GM21381 (cell line): ENCODE measurements around the gene AP1AR.
"Not testable (repeated sequence)": the region's sequence is repeated elsewhere in the genome, so short reads cannot be mapped to it uniquely, and the experiment has no call there.

Source experiments
- ATAC-seq: cut with Tn5 transposase; IDR thresholded peaks from one replicate; pipeline ENCODE4 v1.9.1; 2021; ENCODE audit warnings: mild to moderate bottlenecking, moderate library complexity; ENCODE audit not compliant: unreplicated experiment

AP1AR gene

GRCh38 chr4:112309263-112309791 is 77.7 kb downstream of the AP1AR start:
- ATAC-seq: not testable (repeated sequence)

DNA sequence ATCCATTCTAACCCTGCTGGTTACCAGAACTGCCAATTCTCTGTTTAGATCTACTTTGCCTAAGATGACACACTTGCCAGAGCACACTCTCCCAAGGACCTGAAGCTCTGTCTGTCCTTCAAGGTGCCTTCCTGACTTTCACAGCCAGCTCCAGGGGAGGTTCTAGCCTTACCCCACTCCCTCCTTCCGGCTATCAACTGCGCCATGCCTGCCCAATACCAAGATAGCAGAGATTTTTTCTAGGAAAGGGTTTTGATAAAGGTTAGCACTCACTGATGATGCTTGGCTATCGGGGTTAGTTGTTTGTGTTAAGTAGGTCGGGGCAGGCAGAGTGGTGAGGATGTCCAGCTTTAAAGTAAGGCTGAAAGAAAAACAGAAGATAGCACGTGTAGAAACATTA is 79.9 kb downstream of the AP1AR start:
- ATAC-seq: no peak

GRCh38 chr4:112312610-112313239 is 81.1 kb downstream of the AP1AR start:
- ATAC-seq: peak; percentile 98

DNA sequence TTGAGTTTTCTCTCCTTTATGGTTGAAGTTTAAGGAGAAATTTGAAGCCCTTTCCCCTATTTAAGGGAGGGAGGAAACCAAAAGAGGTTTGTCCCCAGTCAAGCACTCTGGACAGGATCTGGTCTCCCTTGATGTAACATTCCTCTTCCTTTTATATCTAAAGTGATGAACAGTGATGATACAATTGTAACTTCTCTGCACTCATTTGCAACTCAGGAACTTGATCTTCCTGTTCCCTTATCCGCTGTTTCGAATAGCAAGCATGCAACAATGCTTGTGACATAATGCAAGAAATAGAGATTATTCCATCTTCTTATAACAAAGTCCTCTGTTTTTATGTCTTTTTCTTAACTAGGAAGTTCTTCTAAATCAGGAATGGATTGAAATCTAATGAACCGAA is 83.9 kb downstream of the AP1AR start:
- ATAC-seq: no peak

DNA sequence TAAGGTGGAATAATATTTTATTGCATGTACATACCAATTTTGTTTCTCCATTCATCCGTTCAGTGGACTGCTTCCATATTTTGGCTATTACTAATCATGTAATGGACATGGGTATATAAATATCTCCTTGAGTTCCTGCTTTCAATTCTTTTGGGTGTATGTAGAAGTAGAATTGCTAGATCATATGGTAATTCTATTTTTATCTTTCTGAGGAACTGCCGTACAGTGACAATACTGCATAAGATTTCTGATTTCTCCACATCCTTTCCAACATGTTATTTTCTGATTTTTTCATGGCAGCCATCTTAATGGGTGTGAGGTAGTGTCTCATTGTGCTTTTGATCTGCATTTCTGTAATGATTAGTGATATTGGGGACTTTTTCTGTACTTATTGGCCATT is 84.8 kb downstream of the AP1AR start:
- no peak for ATAC-seq

DNA sequence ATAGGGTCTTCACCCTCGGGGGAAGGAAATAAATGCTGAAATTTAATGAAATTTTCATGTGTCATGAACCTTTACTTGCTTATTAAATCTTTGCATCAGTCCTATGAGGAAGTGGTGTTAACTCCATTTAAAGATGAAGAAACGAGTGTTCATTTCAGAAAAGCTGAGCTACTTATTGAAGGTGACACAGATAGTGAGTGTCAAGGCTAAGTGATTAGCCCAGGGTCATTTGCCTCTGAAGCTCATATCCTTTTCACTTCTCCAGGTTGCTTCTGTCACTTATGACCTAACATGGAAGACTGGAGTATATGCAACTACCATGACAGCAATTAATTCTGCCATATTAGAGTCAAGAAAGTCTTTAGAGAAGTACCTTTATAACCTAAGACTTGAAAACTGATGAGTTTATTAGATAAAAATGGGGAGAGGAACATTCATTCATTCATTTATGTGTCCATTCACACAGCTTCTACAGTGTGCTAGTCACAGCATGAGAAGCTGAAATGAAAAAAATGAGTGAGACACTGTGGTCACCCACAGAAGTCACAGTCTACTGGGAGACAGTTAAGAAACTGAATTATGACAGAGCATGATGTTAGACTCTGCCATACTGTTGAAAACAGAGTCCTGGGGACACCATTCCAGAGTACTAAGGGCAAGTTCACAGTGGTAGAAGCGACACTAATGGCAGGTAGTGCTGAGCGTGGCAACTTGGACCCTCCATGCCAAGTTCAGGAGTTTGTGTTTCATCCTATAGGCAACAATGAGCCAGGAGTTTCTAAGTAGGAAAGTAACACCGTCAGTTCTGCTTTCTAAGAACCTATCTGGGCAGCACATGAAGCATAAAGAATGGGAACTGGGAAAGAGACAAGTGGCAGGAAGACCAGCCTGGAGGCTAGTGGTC is 86.9 kb downstream of the AP1AR start:
- peak; percentile 98 for ATAC-seq
